GM04504 (cell line): ENCODE results near the gene GLT1D1.
A peak's percentile ranks its signal among the peaks of the same experiment; 100 is the strongest.

ENCODE experiments used
- DNase-seq: peaks from one replicate; pipeline ENCODE4 v3.0.0-alpha.2; 2012; ENCODE audit warnings: low read depth

GLT1D1 gene

DNA sequence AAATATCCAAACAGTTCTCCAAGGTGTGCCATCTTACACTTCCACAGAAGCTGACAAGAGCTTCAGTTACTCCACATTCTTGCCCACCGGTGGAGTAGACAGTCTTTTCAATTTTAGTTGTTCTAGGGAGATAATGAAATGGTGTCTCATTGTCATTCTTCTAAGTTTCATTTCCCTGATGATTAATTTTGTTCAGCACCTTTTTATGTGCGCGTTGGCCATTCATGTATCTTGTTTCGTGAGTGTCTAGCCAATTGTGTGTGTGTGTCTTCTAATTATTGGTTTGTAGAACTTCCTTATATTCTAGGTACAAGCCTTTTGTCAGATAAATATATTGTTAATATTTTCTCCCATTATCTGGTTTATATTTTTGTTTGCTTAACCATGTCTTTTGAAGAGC is 63.1 kb downstream of the GLT1D1 start:
- DNase-seq, result no peak

DNA sequence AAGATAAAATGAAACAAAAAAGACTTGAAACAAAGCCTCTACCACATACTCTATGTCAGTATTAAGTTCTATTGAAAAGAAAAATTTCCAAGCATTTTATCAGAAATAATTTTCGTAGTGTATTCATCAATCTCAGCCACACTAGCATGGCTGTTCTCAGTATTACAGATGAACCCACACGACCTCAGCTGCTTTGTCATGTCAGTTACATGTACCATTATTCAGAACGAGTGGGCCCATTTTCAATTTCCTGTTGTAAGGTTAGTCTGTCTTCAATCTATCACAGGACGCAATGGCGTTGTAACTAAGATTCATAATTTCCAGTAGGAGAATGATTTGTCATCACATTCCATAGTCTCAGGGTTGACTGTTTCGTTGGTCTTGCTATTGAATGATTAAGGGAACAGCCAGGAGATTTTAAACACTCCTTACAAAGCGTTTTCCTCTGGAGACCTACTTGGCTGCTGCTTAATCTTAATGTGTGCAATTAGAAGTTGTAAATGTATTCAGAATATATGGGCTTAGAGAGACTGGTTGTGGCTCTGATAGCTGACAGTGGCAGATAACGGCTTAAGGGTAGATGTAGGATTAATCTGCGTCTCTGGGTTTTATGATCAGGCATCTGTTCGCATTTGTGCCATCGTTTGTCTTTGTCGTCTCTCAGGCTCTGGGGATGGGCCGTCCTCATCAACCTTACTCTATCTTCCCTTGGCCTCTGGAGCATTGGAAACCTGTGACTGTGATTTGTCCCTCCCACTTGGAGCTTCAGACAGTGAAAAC is 65.4 kb downstream of the GLT1D1 start:
- DNase-seq, result no peak

DNA sequence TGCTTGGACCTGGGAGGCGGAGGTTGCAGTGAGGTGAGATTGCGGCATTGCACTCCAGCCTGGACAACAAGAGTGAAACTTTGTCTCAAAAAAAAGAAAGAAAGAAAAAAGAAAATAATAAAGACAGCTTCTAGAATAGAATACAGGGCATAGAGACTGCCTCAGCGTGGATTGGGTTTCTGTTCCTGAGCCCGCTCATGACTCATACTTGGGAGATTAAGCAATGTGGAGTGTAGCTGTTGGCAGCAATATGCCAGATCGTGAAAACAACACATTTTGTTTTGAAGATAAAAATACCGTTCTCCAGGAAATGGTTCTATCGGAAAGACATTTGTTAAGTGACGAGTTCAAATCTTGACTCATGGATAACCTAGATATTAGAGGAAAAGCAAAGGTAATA is 67.2 kb downstream of the GLT1D1 start:
- DNase-seq, result peak; percentile 2

DNA sequence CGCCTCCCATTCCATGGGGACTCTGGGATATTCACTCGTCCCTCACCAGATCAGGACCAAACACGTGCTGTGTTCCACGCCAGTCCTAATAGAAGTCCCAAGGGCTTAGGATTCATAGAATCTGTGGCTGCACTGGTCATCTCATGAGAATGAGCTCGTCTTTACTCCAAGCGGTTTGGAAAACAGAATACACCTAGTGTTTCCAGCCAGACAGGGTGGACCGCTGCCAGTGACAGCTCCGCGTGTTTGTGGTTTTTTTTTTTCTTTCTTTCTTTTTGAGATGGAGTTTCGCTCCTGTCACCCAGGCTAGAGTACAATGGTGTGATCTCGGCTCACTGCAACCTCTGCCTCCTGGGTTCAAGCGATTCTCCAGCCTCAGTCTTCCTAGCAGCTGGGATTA is 75.1 kb downstream of the GLT1D1 start:
- no peak for DNase-seq

DNA sequence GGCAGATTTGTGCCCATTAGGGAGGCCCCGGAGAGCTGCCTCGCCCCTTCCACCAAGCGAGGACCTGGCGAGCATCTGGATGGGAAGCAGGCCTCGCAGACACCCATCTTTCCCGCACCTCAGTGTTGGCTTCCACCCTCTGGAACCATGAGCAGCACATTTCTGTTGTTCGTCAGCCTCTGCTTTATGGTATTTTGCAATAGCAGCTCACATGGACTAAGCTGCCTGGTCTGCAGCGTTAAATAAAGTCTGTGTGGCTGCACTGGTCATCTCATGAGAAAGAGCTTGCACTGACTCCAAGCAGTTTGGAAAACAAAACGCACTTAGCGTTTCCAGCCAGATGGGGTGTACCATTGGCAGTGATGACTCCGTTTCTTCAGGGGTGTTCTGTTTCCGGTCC is 75.8 kb downstream of the GLT1D1 start:
- DNase-seq, result no peak

DNA sequence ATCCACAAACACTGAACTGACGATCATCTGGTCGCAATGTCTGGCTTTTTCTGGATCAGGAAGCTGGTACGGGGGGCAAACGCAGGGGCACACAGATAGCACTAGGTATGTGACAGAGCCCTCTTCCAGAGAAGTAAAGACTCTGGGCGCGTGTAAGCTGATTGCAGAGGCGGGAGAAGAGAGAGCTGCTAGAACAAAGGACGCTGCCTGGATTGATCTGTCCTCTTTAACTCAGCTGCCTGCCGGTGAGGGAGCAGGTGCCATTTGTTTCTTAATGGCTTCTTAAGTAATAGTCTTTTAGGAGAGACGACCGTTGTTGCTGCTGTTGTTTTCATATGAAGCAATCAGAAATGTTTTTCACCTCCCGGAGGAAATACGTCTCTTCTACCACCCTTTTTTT is 77.3 kb downstream of the GLT1D1 start:
- DNase-seq, result no peak

DNA sequence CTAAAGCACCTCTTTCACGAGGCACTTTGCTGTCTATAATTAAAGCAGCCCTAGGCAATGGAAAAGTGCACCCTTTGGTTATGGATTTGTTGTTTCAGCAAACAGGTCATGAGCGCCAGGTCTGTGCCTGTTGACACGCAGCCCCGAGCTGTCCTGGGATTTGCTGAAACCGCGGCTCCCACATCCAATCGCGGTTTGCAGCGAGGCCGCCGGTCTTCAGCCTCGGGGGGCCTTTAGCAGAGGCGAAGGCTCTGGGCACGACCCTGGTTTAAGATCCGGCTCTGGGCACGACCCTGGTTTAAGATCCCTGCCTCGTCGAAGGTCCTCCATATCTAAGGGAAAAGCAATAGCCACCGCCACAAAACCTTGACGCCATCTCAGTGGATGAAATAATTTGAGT is 79.2 kb downstream of the GLT1D1 start:
- DNase-seq, result no peak

DNA sequence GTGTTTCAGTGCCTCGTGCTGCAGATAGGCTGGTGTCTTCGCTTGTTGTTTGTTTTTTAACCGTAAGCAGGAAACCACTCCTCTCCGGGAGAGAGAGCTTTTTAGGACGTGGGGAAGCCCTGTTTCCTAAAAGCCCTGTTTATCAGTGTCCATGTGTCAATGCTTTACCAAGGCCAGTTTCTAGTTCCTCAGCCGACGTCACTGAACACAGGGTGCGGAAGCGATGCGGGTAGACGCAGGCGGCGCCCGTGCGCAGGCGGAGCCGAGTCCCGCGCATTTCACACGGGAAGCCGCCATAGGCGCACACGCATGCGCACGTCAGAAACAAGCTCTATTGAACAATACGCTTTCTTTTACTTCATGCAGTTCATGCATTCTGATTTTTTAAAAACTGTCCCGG is 79.8 kb downstream of the GLT1D1 start:
- DNase-seq, result no peak

DNA sequence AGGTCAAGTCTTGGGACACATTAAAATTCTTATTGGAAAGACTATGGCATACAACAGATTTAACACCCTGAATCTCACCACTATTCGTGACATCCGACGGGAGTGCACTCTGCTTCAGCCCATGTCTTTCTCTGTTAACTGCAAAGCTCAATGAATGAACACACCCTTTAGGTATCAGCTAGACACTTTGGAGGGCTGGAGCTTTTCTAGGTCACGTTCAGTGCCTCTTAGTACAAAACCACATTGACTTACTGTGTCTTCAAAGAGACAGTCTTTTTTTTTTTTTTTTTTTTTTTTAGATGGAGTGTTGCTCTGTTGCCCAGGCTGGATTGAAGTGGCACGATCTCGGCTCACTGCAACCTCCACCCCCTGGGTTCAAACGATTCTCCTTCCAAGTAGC is 80.6 kb downstream of the GLT1D1 start:
- no peak for DNase-seq

DNA sequence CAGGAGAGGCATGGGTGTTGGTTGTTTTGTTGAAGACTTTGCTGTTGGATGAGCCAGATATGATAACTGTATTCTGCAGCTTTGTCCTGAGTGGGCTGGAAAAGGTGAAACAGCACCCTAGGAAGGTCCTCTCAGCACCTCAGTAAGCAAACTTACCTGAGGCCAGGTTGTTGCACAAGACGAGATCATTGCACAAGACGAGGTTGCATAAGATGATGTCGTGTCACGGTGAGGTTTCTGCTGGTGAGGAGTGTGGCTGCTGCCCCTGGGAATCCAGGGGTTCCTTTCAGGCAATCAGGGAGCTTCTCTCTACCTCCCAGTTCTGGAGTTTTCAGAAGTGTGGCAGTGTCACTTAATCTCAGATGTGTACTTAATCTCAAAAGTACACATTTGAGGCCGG is 85.6 kb downstream of the GLT1D1 start:
- DNase-seq, result no peak

DNA sequence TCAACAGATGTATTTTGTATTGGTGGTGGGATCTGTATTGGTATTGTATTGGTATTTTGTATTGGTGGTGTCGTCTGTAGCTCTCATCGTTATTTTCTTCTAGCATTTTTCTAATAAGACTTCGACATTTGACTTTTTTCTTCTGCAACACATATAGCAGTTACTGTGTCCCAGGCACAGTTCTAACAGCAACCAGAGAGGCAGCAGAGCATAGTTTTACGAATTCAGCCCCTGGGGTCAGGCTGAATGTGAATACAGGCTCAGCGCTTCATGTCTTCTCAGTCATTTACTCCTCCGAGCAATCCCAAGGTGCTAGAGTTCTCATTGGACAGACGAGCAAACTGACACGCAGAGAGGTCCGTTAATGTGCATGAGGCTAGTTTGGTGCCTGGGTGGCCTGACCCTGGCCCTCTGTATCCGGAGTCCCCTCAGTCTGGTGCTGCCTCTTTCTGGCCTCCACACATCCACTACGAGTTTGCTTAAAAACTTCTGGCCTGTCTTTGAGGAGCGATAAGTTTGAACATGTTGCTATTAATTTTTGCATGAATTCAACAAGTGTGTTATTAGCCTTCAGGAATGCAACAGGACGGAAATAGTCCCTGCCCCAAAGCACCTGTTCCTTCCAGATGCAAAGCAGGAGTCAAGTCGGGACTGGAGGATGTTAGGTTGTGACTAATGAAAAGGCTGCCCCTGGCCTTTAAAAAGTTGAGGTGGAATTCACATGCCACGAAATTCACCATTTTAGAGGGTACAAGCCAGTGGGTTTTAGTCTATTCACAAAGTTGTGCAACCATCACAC is 87.0 kb downstream of the GLT1D1 start:
- no peak for DNase-seq

DNA sequence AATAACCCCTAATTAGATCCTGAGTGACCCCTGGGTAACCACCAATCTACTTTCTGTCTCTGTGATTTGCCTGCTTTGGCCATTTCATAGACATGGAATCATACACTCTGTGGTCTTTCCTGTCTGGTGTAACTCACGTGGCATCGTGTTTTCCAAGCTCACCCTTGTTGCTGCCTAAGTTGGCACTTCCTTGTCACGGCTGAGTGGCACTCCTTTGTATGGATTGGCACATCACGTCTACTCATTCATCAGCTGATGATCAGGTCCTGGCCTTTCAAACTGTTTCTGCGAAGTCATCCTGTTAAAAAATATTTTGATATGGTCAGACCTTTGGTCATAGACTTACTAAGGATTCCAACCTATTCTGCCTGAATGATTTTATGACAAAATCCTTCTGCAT is 87.7 kb downstream of the GLT1D1 start:
- DNase-seq, result no peak

DNA sequence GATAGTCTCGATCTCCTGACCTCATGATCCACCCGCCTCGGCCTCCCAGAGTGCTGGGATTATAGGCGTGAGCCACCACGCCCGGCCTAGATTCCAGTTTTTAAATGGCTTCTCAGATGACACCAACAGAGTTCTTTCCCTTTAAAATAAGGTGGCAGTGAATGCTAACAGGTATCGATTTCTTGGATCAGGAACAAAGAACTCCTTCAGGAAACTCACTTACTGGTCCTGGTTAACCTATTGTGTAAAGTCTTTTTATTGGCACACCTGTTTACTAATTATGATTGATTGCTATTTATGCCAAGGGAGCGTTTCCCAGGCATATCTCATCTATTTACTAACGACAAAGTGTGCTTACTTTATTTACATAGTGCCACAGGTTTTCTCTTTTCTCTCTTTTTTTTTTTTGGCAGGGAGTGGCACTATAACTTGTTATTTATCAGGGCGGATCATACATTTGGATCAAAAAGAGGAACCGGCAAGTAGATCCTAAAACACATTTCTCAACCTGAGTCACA is 89.7 kb downstream of the GLT1D1 start:
- no peak for DNase-seq

DNA sequence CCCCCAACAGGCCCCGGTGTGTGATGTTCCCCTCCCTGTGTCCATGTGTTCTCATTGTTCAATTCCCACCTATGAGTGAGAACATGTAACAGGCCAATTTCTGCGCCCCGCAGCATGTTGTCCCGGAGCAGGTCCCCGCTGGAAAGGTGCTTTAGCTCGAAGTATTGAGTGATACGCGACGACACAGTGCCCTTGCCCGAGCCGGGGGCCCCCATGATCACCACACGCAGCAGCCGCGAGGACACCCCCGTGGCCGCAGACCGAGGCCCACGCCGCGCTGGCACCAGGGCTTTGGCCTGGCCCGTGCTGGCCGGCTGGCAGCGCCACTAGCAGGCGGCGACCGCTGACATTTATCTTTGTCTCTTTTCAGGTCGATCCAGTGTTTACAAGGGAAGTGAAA is 91.7 kb downstream of the GLT1D1 start:
- DNase-seq, result no peak

DNA sequence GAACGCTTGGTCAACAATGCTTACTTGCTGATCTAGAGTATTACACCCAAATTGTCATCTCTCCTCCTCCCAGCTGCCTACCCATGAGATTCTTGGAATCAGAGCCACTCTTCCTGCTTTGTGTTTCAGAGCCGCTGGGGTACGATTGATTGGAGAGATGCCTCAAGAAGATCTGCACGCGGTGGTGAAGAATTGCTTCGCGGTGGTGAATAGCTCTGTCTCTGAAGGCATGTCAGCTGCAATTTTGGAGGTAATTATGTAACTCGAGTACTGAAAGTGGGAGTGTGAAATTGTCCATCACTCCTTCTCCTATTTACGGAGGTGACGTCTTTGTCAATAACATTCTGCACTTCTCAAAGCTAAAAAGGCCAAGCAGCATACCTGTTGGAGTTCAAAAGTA is 93.9 kb downstream of the GLT1D1 start:
- DNase-seq, result no peak

DNA sequence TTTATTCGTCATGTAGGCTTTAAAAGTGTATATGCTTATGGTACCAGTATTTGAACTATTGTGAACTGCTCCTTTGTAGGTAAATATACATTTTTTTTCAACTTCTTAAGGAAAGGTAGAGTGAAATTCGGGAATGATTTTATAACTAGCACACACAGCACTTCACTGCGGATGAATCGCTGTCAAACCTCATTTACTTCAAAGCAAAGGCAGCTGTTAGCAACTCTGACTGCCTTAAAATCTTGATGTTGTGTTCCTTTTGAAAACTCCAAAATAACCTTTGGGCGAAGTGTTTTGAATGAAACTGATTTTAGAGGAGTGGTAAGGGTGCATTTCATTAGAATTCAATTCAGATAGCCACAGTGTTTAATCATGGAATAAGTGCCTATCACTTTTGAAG is 95.8 kb downstream of the GLT1D1 start:
- DNase-seq, result no peak

DNA sequence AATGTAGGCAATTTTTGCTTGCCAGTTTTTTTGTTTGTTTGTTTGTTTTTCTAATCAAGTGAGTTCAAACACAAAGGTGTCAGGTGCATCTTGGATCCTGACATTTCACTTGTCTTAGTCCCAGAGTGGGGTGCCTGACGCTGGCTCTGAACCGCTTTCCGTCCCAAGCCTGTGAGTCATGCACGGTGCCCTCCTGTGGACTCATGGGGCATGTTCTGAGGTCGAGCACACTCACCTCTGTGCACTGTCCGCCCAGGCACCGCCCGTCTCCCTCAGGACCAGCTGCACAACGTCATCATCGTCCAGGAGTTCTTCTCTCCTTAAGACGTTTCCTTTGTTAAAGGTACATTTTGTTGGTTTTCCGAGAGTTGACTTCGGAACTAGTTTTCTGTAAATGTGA is 98.2 kb downstream of the GLT1D1 start:
- DNase-seq, result no peak

DNA sequence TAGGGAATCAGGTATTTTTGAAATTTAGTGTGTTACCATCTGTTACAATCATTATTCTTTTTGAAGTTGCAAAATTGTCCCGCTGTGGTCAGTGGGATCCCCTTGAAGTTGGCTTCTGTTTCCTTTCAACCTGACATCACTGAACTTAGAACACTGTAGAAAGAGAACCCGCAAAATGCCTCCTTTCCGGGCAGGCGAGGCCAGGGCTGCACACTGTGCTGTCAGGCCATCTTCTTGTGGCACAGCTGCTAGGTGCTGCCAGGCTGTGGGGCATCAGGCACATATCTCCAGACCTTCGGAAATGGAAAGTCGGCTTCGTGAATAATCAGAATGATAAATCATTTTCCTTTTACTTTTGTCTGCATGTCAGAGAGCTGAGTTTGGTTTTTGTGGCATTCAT is 103.5 kb downstream of the GLT1D1 start:
- no peak for DNase-seq

DNA sequence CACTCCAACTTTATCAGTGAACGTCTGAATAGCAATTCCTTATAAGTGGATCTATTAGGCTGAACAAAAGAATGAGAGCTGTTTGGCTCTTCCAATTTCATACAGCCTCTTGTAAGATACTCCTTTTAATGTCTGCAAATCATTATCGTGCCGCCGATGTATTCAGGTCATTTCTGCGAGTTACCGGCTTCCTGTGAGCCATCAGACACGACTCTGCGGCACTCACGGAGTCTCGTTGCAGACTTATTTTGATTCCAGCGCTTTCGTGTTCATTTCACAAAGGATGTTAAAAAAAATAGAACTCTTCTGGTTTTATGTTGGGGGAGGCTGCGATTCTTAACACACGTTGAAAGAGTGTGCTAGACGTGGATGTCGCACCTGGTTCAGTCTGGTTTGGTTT is 106.6 kb downstream of the GLT1D1 start:
- DNase-seq, result no peak

DNA sequence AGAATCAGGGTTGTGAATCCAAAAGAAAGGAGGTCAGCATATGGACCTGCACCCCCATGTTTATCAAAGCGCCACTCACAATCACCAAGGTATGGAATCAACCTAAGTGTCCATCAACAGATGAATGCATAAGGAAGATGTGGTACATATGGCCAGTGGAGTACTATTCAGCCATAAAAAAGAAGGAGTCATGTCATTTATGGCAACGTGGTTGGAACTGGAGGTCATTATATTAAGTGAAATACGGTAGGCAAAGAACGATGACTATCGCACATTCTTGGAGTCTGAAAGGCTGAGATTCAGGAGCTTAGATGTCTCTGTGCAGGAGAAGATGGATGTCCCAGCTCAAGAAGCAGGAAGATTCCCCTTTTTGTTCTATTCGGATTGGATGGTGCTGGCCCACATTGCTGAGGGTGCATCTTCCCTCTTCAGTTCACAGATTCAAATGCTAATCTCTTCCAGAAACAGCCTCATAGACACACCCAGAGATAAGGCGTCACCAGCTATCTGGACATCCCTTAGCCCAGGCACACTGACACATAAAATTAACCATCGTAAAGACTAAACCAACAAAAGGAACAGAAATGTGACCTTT is 108.1 kb downstream of the GLT1D1 start:
- DNase-seq, result no peak

DNA sequence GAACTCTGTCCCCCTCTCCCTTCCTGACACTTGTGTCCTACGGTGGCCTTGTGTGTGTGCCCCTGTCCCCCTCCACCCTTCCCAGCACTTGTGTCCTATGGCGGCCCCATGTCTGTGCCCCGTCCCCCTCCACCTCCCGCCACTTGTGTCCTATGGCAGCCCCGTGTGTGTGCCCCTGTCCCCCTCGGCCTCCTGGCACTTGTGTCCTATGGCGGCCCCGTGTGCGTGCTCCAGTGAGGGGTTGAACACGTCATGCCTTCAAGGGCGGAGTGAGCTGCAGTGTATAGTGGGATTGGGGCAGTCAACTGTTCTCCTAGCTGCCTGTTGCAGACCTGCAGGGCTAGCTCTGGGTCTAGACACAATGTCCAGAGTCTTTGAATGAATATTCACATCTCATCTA is 108.7 kb downstream of the GLT1D1 start:
- no peak for DNase-seq

DNA sequence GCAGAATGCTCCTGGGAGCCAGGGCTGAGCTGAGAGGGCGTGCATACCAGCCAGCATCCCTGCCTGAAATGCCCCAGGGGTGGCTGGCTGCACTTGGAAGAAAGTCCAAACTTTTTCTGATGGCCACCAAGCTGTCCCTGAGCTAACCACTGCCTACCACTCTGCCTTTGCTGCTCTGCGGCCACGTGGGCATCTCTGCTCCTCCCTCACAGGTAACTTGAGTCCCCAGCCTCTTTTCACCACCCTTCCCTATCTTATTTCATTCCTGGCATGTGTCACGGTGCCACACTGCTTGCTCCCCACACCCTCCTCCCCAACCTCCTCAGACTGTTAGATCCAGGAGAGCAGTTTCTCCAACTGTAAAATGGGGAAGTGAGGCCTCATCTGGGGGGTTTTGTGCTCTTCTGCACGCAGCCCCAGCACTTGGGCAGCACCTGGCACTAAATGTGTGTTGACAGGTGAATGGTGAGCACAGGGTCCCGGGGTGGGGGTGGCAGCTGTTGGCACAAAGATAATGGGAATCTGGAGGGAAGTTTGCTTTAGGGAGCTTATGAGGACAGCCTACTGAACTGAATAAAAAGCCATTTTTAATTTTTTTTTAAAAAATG is 113.0 kb downstream of the GLT1D1 start:
- no peak for DNase-seq

DNA sequence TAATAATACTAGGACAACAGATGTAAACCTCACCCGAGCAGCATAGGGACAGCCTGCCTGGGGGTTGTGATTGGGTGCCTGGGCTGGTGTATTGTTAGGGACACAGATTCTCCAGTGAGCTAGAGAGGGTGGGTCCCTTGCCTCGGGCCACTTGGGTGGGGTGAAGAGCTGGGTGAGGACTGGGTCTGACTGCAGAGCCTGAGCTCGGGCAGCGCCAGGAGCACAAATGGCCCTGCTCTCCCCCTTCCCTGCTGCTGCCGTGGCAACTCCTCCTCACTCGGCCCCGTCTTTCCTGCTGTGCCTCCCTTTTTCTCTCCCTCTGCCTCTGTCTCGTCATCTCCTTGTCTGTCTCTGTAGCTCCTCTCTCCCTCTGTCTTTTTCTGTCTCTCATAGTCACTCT is 115.4 kb downstream of the GLT1D1 start:
- DNase-seq, result no peak
